Esophagus muscularis mucosa (tissue), 4 donors: ENCODE data around the gene ABCC12.

Experiments used
- EP300 ChIP-seq: sonication (generic); formaldehyde crosslinking; IDR thresholded peaks from one replicate; pipeline ENCODE4 v1.6.1; 2017; ENCODE audit warnings: antibody characterized with exemption
- POLR2A ChIP-seq: fragments of 450-650 bp; IDR thresholded peaks from one replicate; pipeline ENCODE4 v1.6.1; 2017; ENCODE audit warnings: antibody characterized with exemption, moderate library complexity, mild to moderate bottlenecking, low read depth
- TF ChIP-seq, protein P1 (sequence below), 3 experiments: fragments of 200-600 bp in 2 of 3; fragments of 450-650 bp in 1 of 3; sonication (generic) in 2 of 3; IDR thresholded peaks; one replicate each; pipeline ENCODE4 v1.5.1; 2017 to 2019; ENCODE audit warnings: antibody characterized with exemption in 3 of 3, mild to moderate bottlenecking in 2 of 3, moderate library complexity in 1 of 3

DNA sequence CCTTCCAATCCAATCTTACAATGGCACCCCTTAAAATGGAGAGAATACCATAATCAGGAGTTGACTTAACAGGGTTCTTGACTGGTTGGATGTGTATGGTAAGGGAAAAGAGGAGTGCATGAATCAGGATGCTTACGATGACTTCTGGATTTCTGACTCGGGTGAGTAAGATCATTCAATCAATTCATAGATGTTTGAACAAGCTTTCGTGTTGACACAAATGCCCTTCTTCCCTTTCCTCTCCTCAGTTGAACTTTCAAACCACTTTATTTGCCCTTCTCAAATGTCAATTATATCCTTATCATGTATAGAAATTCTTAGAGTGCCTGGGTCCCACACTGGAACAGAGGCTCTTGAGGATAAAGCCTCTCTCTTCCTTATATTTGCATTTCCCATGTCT is 25.9 kb downstream of the ABCC12 start:
- TF ChIP-seq, protein P1, sequence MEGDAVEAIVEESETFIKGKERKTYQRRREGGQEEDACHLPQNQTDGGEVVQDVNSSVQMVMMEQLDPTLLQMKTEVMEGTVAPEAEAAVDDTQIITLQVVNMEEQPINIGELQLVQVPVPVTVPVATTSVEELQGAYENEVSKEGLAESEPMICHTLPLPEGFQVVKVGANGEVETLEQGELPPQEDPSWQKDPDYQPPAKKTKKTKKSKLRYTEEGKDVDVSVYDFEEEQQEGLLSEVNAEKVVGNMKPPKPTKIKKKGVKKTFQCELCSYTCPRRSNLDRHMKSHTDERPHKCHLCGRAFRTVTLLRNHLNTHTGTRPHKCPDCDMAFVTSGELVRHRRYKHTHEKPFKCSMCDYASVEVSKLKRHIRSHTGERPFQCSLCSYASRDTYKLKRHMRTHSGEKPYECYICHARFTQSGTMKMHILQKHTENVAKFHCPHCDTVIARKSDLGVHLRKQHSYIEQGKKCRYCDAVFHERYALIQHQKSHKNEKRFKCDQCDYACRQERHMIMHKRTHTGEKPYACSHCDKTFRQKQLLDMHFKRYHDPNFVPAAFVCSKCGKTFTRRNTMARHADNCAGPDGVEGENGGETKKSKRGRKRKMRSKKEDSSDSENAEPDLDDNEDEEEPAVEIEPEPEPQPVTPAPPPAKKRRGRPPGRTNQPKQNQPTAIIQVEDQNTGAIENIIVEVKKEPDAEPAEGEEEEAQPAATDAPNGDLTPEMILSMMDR (IDR thresholded peaks at IDR 0.05): no peak
- TF ChIP-seq POLR2A: no peak
- TF ChIP-seq EP300: no peak
